Pancreas (tissue), 10 donors: ENCODE measurements around the gene CCDC78. TPM values are rescaled to one million over a fixed set of nuclear protein-coding genes. Genes with fewer than 3 reads are reported as not detected.

Source experiments
- ATAC-seq, 4 donors: fragments of 200-7000 bp; cut with Tn5 transposase; one replicate each; pipeline versions ENCODE4 v1.8.0 to v1.9.1; 2020; ENCODE audit warnings: mild to moderate bottlenecking in 4 of 4, moderate library complexity in 4 of 4
- DNase-seq, 6 donors: peaks; one replicate each; pipeline ENCODE4 v3.0.0-alpha.2; 2020
- FAIRE-seq: peaks from 2 replicates; lab custom pipeline; 2012; peaks lifted over from hg19 to GRCh38; lab: Jason Lieb, UNC
- H3K27ac ChIP-seq, 4 donors: fragments of 200-600 bp; sonication (generic); 1 replicate in 3 of 4; 2 replicates in 1 of 4; pipeline versions ENCODE4 v1.5.0 to v1.8.0; 2020
- H3K27me3 ChIP-seq, 4 donors: fragments of 200-600 bp; one replicate each; pipeline ENCODE4 v1.8.0; 2021
- H3K36me3 ChIP-seq, 3 donors: fragments of 200-600 bp; sonication (generic) in 1 of 3; one replicate each; pipeline versions ENCODE4 v1.5.0 to v1.8.0; 2020 to 2021
- H3K4me1 ChIP-seq, 3 donors: fragments of 200-600 bp; one replicate each; pipeline ENCODE4 v1.8.0; 2021
- H3K4me3 ChIP-seq, 4 donors: fragments of 200-600 bp; sonication (generic) in 2 of 4; one replicate each; pipeline versions ENCODE4 v1.5.0 to v1.8.0; 2020 to 2021
- H3K9me3 ChIP-seq, 4 donors: fragments of 200-600 bp; one replicate each; pipeline ENCODE4 v1.8.0; 2021
- CTCF ChIP-seq, 4 donors: fragments of 200-600 bp; sonication (generic) in 3 of 4; IDR thresholded peaks; one replicate each; pipeline versions ENCODE4 v1.5.0 to v1.8.0; 2021; ENCODE audit warnings: antibody characterized with exemption in 4 of 4
- WGBS, 2 donors: extraction: QIAGEN DNeasy Blood & Tissue Kit; methylation state at CpG; one replicate each; pipeline ENCODE4 v1.1.7; 2013; 5-methylcytosine and 5-hydroxymethylcytosine counted together
- intact Hi-C, 3 donors: fragments of 100-400 bp; cut with DNase I; formaldehyde crosslinking; loops; one replicate each; pipeline versions ENCODE4 v1.11.1 to v1.14.2; 2022
- polyA plus RNA-seq, 2 donors: library from polyadenylated mRNA; stranded (reverse); fragments of 200-250 nt; gene quantifications; one replicate each; pipeline ENCODE4 v1.2.3, GENCODE V29; 2013
- total RNA-seq, 6 donors: library from RNA; stranded (reverse); fragmentation: NEBNext Ultra II Directional in 4 of 6; extraction: Animal tissue kit (Norgen Biotek cat#: 25700) in 4 of 6; gene quantifications; one replicate each; pipeline versions ENCODE4 v1.2.1 to v1.2.4, GENCODE V29; 2021 to 2023
- donor health status: healthy with polysubstance abuse.
- donor health status: DM: no; HTN: no; CAD: no; lungs with moderate emphysema.
- donor health status: DM: no; HTN: no; CAD: no.
- donor health status: control.
- donor health status: control.
- donor health status: Bipolar disorder and iron deficiency.
- donor health status: DM: yes; HTN: yes; CAD: no.
- donor health status: DM: no; HTN: no; CAD: no.
- donor health status: DM: no; HTN: no; CAD: no.
- donor health status: DM: yes; HTN: yes; CAD: no.

The CCDC78 gene
- total and polyA plus RNA-seq, 8 donors, result 0.16 to 7.7 (median 0.46) TPM

GRCh38 chr16:760545-761343, 34.5 kb upstream of the CCDC78 start, which contains the start of gene MSLN:
Gene MSLN (plus strand): TSS chr16:760734. CDS start chr16:762681, 1,947 bp downstream.
- WGBS, 2 donors, result 62 to 73% methylated on average over 32 to 37 of the region's 37 CpGs
- no peaks in the 10 kb centered on the region for H3K27me3 ChIP-seq

GRCh38 chr16:760065-760464, 33.8 kb upstream of the CCDC78 start:
- H3K36me3 ChIP-seq, result no peaks in the 10 kb centered on the region
- ATAC-seq (peak in 1 of 4 donors; percentile 17), DNase-seq (no peak), FAIRE-seq (no peak)
- no peaks in the 10 kb centered on the region for H3K27me3 ChIP-seq
- no peak overlapping the region for H3K4me3 ChIP-seq
- 61 to 65% methylated on average over 15 of the region's 15 CpGs for WGBS, 2 donors
- H3K27ac ChIP-seq, result no peak overlapping the region
- no peaks in the 10 kb centered on the region for H3K9me3 ChIP-seq
- intact Hi-C loops, result no loop called here
- no peaks in the 10 kb centered on the region for H3K4me1 ChIP-seq
- no peak for TF ChIP-seq CTCF (IDR thresholded peaks at IDR 0.05)

More at GRCh38 chr16:760545-761343, 34.5 kb upstream of the CCDC78 start, which contains the start of gene MSLN:
- FAIRE-seq (no peak), ATAC-seq (peak in 2 of 4 donors; percentile 31 to 36), DNase-seq (peak in 1 of 6 donors; percentile 67)
- intact Hi-C loops, result no loop called here
- no peak for TF ChIP-seq CTCF (IDR thresholded peaks at IDR 0.05)
- Histone ChIP-seq H3K4me3 (no peak within 1 kb of the TSS), H3K9me3 (no peaks in the 10 kb centered on the region), H3K4me1 (no peaks in the 10 kb centered on the region), H3K27ac (no peak within 1 kb of the TSS), H3K36me3 (no peaks in the 10 kb centered on the region)

- no peak for DNase-seq
- TF ChIP-seq CTCF (IDR thresholded peaks at IDR 0.05), result no peak
- Histone ChIP-seq H3K27me3 (no peaks in the 10 kb centered on the region), H3K4me1 (no peaks in the 10 kb centered on the region), H3K4me3 (no peak overlapping the region), H3K36me3 (no peaks in the 10 kb centered on the region), H3K27ac (no peak overlapping the region), H3K9me3 (no peaks in the 10 kb centered on the region)
- intact Hi-C loops, result no loop called here
- ATAC-seq, result peak in 1 of 4 donors; percentile 32
- no peak for FAIRE-seq
- WGBS, 2 donors, result 61 to 69% methylated on average over 34 of the region's 34 CpGs
Observed at GRCh38 chr16:759110-759910, 33.1 kb upstream of the CCDC78 start.

GRCh38 chr16:756428-756827, 30.2 kb upstream of the CCDC78 start:
- 87 to 93% methylated on average over 5 of the region's 5 CpGs for WGBS, 2 donors
- no peak overlapping the region for H3K27ac ChIP-seq
- DNase-seq, result no peak
- intact Hi-C loops, result no loop called here
- no peak for ATAC-seq
- no peak for FAIRE-seq
- H3K9me3 ChIP-seq, result no peaks in the 10 kb centered on the region
- H3K4me1 ChIP-seq, result no peaks in the 10 kb centered on the region
- H3K36me3 ChIP-seq, result no peaks in the 10 kb centered on the region
- TF ChIP-seq CTCF (IDR thresholded peaks at IDR 0.05), result no peak
- no peak overlapping the region for H3K4me3 ChIP-seq
- no peaks in the 10 kb centered on the region for H3K27me3 ChIP-seq
